Liver (tissue), 9 donors: ENCODE data around the gene UBALD2. TPM values are rescaled to one million over a fixed set of nuclear protein-coding genes. Genes with fewer than 3 reads are reported as not detected.

ENCODE experiments used
- DNase-seq: peaks from one replicate; pipeline ENCODE4 v3.0.0-alpha.2; 2017; ENCODE audit warnings: low spot score
- H3K27ac ChIP-seq, 2 donors: one replicate each; pipeline ENCODE4 v1.7.0; 2013; ENCODE audit warnings: inconsistent platforms in 2 of 2, low read length in 2 of 2, control low read depth in 1 of 2, low read depth in 1 of 2, mild to moderate bottlenecking in 1 of 2
- H3K27me3 ChIP-seq, 4 donors: one replicate each; pipeline versions ENCODE4 v1.6.1 to v1.7.0; 2013; ENCODE audit warnings: low read length in 3 of 4, inconsistent platforms in 1 of 4, mild to moderate bottlenecking in 1 of 4, moderate library complexity in 1 of 4; ENCODE audit not compliant: control insufficient read depth in 4 of 4, insufficient read depth in 4 of 4
- H3K36me3 ChIP-seq, 4 donors: one replicate each; pipeline versions ENCODE4 v1.6.1 to v1.7.0; 2013; ENCODE audit warnings: low read length in 3 of 4, mild to moderate bottlenecking in 3 of 4, low read depth in 1 of 4, moderate library complexity in 1 of 4; ENCODE audit not compliant: control insufficient read depth in 4 of 4, insufficient read depth in 3 of 4
- H3K4me1 ChIP-seq, 4 donors: one replicate each; pipeline versions ENCODE4 v1.6.1 to v1.7.0; 2013; ENCODE audit warnings: low read length in 3 of 4, mild to moderate bottlenecking in 3 of 4, moderate library complexity in 1 of 4; ENCODE audit not compliant: control insufficient read depth in 4 of 4, insufficient read depth in 4 of 4
- H3K4me3 ChIP-seq, 3 donors: one replicate each; pipeline versions ENCODE4 v1.6.1 to v1.7.0; 2013; ENCODE audit warnings: low read length in 3 of 3, control low read depth in 1 of 3, low read depth in 1 of 3, mild to moderate bottlenecking in 1 of 3
- H3K9ac ChIP-seq, 2 donors: one replicate each; pipeline ENCODE4 v1.7.0; 2013; ENCODE audit warnings: low read length in 2 of 2, mild to moderate bottlenecking in 2 of 2, moderate library complexity in 2 of 2, control low read depth in 1 of 2, low read depth in 1 of 2
- H3K9me3 ChIP-seq, 4 donors: one replicate each; pipeline versions ENCODE4 v1.6.1 to v1.7.0; 2013; ENCODE audit warnings: low read length in 3 of 4; ENCODE audit not compliant: control insufficient read depth in 4 of 4
- ATF3 ChIP-seq: IDR thresholded peaks from 2 replicates; pipeline ENCODE4 v1.6.1; 2016; ENCODE audit warnings: antibody characterized with exemption
- EGR1 ChIP-seq, 2 donors: IDR thresholded peaks; 2 replicates each; pipeline ENCODE4 v1.6.1; 2016 to 2018; ENCODE audit warnings: antibody characterized with exemption in 2 of 2, low read depth in 2 of 2
- FOXA2 ChIP-seq: IDR thresholded peaks from 2 replicates; pipeline ENCODE4 v1.6.1; 2016; ENCODE audit warnings: antibody characterized with exemption
- GABPA ChIP-seq, 2 donors: IDR thresholded peaks in 1 of 2; conservative IDR thresholded peaks in 1 of 2; 2 replicates each; pipeline ENCODE4 v1.6.1; 2016; ENCODE audit warnings: antibody characterized with exemption in 2 of 2, mild to moderate bottlenecking in 1 of 2, moderate library complexity in 1 of 2
- HNF4A ChIP-seq, 2 donors: conservative IDR thresholded peaks; 2 replicates each; pipeline ENCODE4 v1.6.1; 2016; ENCODE audit warnings: antibody characterized with exemption in 2 of 2, mild to moderate bottlenecking in 2 of 2
- JUND ChIP-seq, 2 donors: IDR thresholded peaks; 2 replicates each; pipeline ENCODE4 v1.6.1; 2016; ENCODE audit warnings: antibody characterized with exemption in 2 of 2
- MAX ChIP-seq: IDR thresholded peaks from 2 replicates; pipeline ENCODE4 v1.6.1; 2016; ENCODE audit warnings: antibody characterized with exemption
- RAD21 ChIP-seq, 2 donors: IDR thresholded peaks; 2 replicates each; pipeline ENCODE4 v1.6.1; 2016; ENCODE audit warnings: antibody characterized with exemption in 2 of 2, mild to moderate bottlenecking in 2 of 2
- REST ChIP-seq: IDR thresholded peaks from 2 replicates; pipeline ENCODE4 v1.6.1; 2016; ENCODE audit warnings: antibody characterized with exemption, mild to moderate bottlenecking
- RXRA ChIP-seq, 2 donors: IDR thresholded peaks; 2 replicates each; pipeline ENCODE4 v1.6.1; 2017 to 2018; ENCODE audit warnings: antibody characterized with exemption in 2 of 2, mild to moderate bottlenecking in 1 of 2
- SP1 ChIP-seq: IDR thresholded peaks from 2 replicates; pipeline ENCODE4 v1.6.1; 2018; ENCODE audit warnings: antibody characterized with exemption, mild to moderate bottlenecking
- YY1 ChIP-seq: IDR thresholded peaks from 2 replicates; pipeline ENCODE4 v1.6.1; 2016; ENCODE audit warnings: antibody characterized with exemption, mild to moderate bottlenecking
- ZBTB33 ChIP-seq: IDR thresholded peaks from 2 replicates; pipeline ENCODE4 v1.6.1; 2016; ENCODE audit warnings: antibody characterized with exemption
- WGBS: extraction: QIAGEN DNeasy Blood & Tissue Kit; methylation state at CpG from one replicate; pipeline ENCODE4 v1.1.7; 2013; 5-methylcytosine and 5-hydroxymethylcytosine counted together
- polyA plus RNA-seq, 2 donors: library from polyadenylated mRNA; stranded (reverse) in 1 of 2; unstranded in 1 of 2; fragments of 200-250 nt in 1 of 2; fragments of >200 nt in 1 of 2; fragmentation: Nextera tagmentation in 1 of 2; extraction: Ambion mirVana in 1 of 2; gene quantifications; one replicate each; pipeline versions ENCODE4 v1.2.1 to v1.2.3, GENCODE V29; 2013 to 2015
- total RNA-seq, 2 donors: library from RNA; depleted of rRNA; stranded (reverse); fragments of >200 nt; gene quantifications; one replicate each; pipeline ENCODE4 v1.2.3, GENCODE V29; 2014
- donor health status: healthy.
- donor health status: healthy.
- donor health status: healthy.
- donor health status: healthy.
- donor health status: healthy.

Gene UBALD2
- total and polyA plus RNA-seq, 4 donors: 1.4 to 6.5 (median 3.6) TPM

GRCh38 chr17:76309461-76309860 is 44.3 kb downstream of the UBALD2 start:
- Histone ChIP-seq H3K36me3 (peaks cover 7 to 43% (median 27%) of the 10 kb centered on the region in 4 donors), H3K27ac (no peak overlapping the region), H3K9ac (no peak overlapping the region), H3K4me3 (no peak overlapping the region), H3K27me3 (no peaks in the 10 kb centered on the region), H3K4me1 (no peaks in the 10 kb centered on the region), H3K9me3 (no peaks in the 10 kb centered on the region)
- no peak for DNase-seq
- TF ChIP-seq RXRA (IDR thresholded peaks at IDR 0.05) (no peak), SP1 (no peak), GABPA (IDR thresholded peaks at IDR 0.05 in 1 of 2, conservative IDR thresholded peaks at IDR 0.05 in 1 of 2) (no peak), RAD21 (IDR thresholded peaks at IDR 0.05) (no peak), MAX (no peak), ATF3 (no peak), HNF4A (conservative IDR thresholded peaks at IDR 0.05) (no peak), REST (no peak), FOXA2 (no peak), YY1 (no peak), JUND (IDR thresholded peaks at IDR 0.05) (no peak), EGR1 (IDR thresholded peaks at IDR 0.05; ENCODE audit: low read depth in 2 of 2) (no peak)
- WGBS: 93% methylated on average over 4 of the region's 4 CpGs

GRCh38 chr17:76312735-76313134 is 47.6 kb downstream of the UBALD2 start:
- H3K36me3 ChIP-seq: peaks cover 10 to 45% (median 29%) of the 10 kb centered on the region in 4 donors
- no peak overlapping the region for H3K4me3 ChIP-seq
- no peaks in the 10 kb centered on the region for H3K4me1 ChIP-seq
- no peak for TF ChIP-seq FOXA2
- TF ChIP-seq RXRA (IDR thresholded peaks at IDR 0.05): no peak
- TF ChIP-seq ZBTB33: no peak
- no peak overlapping the region for H3K9ac ChIP-seq
- H3K27me3 ChIP-seq: no peaks in the 10 kb centered on the region
- no peak for DNase-seq
- H3K27ac ChIP-seq: no peak overlapping the region
- no peaks in the 10 kb centered on the region for H3K9me3 ChIP-seq
- WGBS: 87% methylated on average over 9 of the region's 9 CpGs
